HFFc6 (cell line): ENCODE measurements around the gene FAHD1. TPM values are rescaled to one million over a fixed set of nuclear protein-coding genes. Genes with fewer than 3 reads are reported as not detected.

ENCODE experiments used
- DNase-seq: peaks from one replicate; pipeline ENCODE4 v3.0.0-alpha.2; 2018
- H3K27ac Mint-ChIP-seq: 2 replicates; pipeline ENCODE4 v1.8.0; 2020; ENCODE audit warnings: mild to moderate bottlenecking, mixed read lengths
- H3K27me3 Mint-ChIP-seq: 2 replicates; pipeline ENCODE4 v1.8.0; 2021; ENCODE audit warnings: mild to moderate bottlenecking, moderate library complexity, mixed read lengths; ENCODE audit not compliant: insufficient read depth
- H3K36me3 Mint-ChIP-seq: 2 replicates; pipeline ENCODE4 v1.8.0; 2021; ENCODE audit warnings: low read depth, mixed read lengths
- H3K4me1 Mint-ChIP-seq: 2 replicates; pipeline ENCODE4 v1.8.0; 2020; ENCODE audit warnings: low read depth, mixed read lengths
- H3K4me3 Mint-ChIP-seq: 2 replicates; pipeline ENCODE4 v1.8.0; 2020; ENCODE audit warnings: mild to moderate bottlenecking, moderate library complexity, mixed read lengths
- H3K9me3 Mint-ChIP-seq: 2 replicates; pipeline ENCODE4 v1.8.0; 2020; ENCODE audit warnings: mild to moderate bottlenecking, mixed read lengths
- total RNA-seq, 6 experiments: library from RNA; stranded (reverse); fragmentation: NEBNext Ultra II Directional; extraction: Animal tissue kit (Norgen Biotek cat#: 25700); gene quantifications; 2 replicates in 1 of 6; 3 replicates in 5 of 6; pipeline ENCODE4 v1.2.3, GENCODE V29; 2021
- TF ChIP-seq, protein P1 (sequence below): fragments of 200-600 bp; sonication (generic); IDR thresholded peaks from 2 replicates; pipeline ENCODE4 v1.5.0; 2021; ENCODE audit warnings: antibody characterized with exemption, mild to moderate bottlenecking

The FAHD1 gene
- total RNA-seq, 6 experiments from 2014 or later = 29.4 to 40.7 (median 31.2) TPM

DNA sequence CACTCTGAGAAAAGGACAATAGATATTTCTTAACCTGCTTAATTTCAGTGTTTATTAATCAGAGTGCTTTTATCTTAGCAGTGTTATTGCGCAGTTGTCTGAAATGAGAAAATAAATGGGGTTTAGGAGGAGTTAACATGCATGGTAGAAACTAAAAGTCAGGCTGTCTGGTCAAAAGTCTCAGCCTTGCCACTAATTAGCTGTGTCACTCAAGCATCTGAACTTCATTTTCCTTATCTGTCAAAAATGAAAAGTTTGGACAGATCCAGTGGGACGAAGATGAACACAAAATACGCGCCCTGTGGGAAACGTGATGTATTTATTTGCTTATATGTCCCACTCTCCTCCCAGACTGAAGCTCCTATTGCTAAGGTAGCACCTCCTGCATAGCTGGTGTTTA lies 51.2 kb downstream of the FAHD1 start:
- Mint-ChIP-seq H3K36me3 (no peaks in the 10 kb centered on the region), H3K9me3 (no peaks in the 10 kb centered on the region), H3K4me1 (no peaks in the 10 kb centered on the region), H3K4me3 (no peak overlapping the region), H3K27me3 (peaks cover 24% of the 10 kb centered on the region), H3K27ac (no peak overlapping the region)
- TF ChIP-seq, protein P1, sequence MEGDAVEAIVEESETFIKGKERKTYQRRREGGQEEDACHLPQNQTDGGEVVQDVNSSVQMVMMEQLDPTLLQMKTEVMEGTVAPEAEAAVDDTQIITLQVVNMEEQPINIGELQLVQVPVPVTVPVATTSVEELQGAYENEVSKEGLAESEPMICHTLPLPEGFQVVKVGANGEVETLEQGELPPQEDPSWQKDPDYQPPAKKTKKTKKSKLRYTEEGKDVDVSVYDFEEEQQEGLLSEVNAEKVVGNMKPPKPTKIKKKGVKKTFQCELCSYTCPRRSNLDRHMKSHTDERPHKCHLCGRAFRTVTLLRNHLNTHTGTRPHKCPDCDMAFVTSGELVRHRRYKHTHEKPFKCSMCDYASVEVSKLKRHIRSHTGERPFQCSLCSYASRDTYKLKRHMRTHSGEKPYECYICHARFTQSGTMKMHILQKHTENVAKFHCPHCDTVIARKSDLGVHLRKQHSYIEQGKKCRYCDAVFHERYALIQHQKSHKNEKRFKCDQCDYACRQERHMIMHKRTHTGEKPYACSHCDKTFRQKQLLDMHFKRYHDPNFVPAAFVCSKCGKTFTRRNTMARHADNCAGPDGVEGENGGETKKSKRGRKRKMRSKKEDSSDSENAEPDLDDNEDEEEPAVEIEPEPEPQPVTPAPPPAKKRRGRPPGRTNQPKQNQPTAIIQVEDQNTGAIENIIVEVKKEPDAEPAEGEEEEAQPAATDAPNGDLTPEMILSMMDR = no peak
- no peak for DNase-seq

Other genes with a start within 250 kb of the FAHD1 start
- 10 to 100 TPM; 11.1 to 15.6 (median 13.2) TPM for gene IFT140, start 215.1 kb upstream of the FAHD1 start, total RNA-seq
- gene CRAMP1, start 214.8 kb upstream of the FAHD1 start, total RNA-seq = 10 to 100 TPM; 10.7 to 14.2 (median 12.4) TPM
- 10 to 100 TPM; 71.7 to 92.9 (median 80.8) TPM for gene JPT2, start 148.9 kb upstream of the FAHD1 start, total RNA-seq
- gene MAPK8IP3, start 121.0 kb upstream of the FAHD1 start, total RNA-seq = 10 to 100 TPM; 34.3 to 39.9 (median 37.1) TPM
- gene NME3, start 55.7 kb upstream of the FAHD1 start, total RNA-seq = 10 to 100 TPM; 28.2 to 61.0 (median 31.3) TPM
- 10 to 100 TPM; 11.4 to 16.1 (median 12.3) TPM for gene EME2, start 54.4 kb upstream of the FAHD1 start, total RNA-seq
- gene MRPS34, start 54.1 kb upstream of the FAHD1 start, total RNA-seq = 100 to 1,000 TPM; 122 to 161 (median 132) TPM
- 10 to 100 TPM; 12.3 to 15.8 (median 13.9) TPM for gene SPSB3, start 44.6 kb upstream of the FAHD1 start, total RNA-seq
- gene NUBP2, start 44.2 kb upstream of the FAHD1 start, total RNA-seq = 10 to 100 TPM; 41.5 to 53.8 (median 43.5) TPM
- gene IGFALS, start 33.5 kb upstream of the FAHD1 start, total RNA-seq = not detected
- gene HAGH, start 381 bp upstream of the FAHD1 start, total RNA-seq = 10 to 100 TPM; 34.2 to 55.3 (median 38.7) TPM
- gene MEIOB, start 45.0 kb downstream of the FAHD1 start, total RNA-seq = not detected
- gene HS3ST6, start 91.2 kb downstream of the FAHD1 start, total RNA-seq = not detected
- gene MSRB1, start 116.0 kb downstream of the FAHD1 start, total RNA-seq = 10 to 100 TPM; 21.0 to 27.4 (median 22.7) TPM
- not detected for gene RPL3L, start 127.5 kb downstream of the FAHD1 start, total RNA-seq
- 100 to 1,000 TPM; 146 to 190 (median 173) TPM for gene NDUFB10, start 132.3 kb downstream of the FAHD1 start, total RNA-seq
- gene RPS2, start 137.6 kb downstream of the FAHD1 start, total RNA-seq = 1,000 to 10,000 TPM; 2,281 to 2,831 (median 2,477) TPM
- not detected for gene RNF151, start 139.7 kb downstream of the FAHD1 start, total RNA-seq
- 10 to 100 TPM; 42.4 to 47.3 (median 44.1) TPM for gene TBL3, start 144.8 kb downstream of the FAHD1 start, total RNA-seq
- gene NOXO1, start 154.3 kb downstream of the FAHD1 start, total RNA-seq = under 1 TPM in 3 of 6 experiments, not detected in 3; 0.28 to 0.46 (median 0.45) TPM
- 10 to 100 TPM; 28.8 to 45.5 (median 40.2) TPM for gene GFER, start 157.0 kb downstream of the FAHD1 start, total RNA-seq
- gene SYNGR3, start 162.8 kb downstream of the FAHD1 start, total RNA-seq = 1 to 10 TPM in 5 of 6 experiments, under 1 TPM in 1; 0.96 to 1.4 (median 1.2) TPM
- 10 to 100 TPM; 37.1 to 48.1 (median 40.7) TPM for gene ZNF598, start 182.6 kb downstream of the FAHD1 start, total RNA-seq
- gene NPW, start 192.6 kb downstream of the FAHD1 start, total RNA-seq = 1 to 10 TPM in 4 of 6 experiments, under 1 TPM in 2; 0.57 to 2.1 (median 1.4) TPM
- 100 to 1,000 TPM; 140 to 177 (median 152) TPM for gene NHERF2, start 199.7 kb downstream of the FAHD1 start, total RNA-seq
- 10 to 100 TPM; 23.7 to 31.5 (median 26.4) TPM for gene NTHL1, start 220.6 kb downstream of the FAHD1 start, total RNA-seq
- 10 to 100 TPM; 72.0 to 88.3 (median 83.2) TPM for gene TSC2, start 220.8 kb downstream of the FAHD1 start, total RNA-seq